ENCODE results near the gene FOXI1.

DNA sequence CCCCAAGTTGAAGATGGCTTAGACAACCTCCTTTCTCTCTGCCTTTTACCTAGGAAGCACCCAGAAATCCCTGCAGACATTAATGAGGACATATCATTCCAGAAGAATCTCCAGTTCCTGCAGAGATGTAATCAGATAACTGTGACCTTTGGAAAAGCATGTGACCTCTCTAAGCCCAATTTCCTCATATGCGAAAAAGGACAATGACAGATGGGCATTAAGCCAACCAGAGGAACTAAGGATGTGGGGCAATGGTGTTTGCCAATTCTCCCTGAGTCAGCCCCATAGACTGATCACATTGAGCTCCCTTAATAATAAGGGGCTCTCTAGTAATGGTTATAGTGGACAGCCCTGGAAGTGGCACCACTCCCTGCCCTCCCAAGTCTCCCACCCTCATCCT, 10.1 kb upstream of the FOXI1 start:
- TF ChIP-seq POLR2AphosphoS5 (IDR thresholded peaks at IDR 0.05; ENCODE audit: low read depth, low read length) (no peak), SIN3A (IDR thresholded peaks at IDR 0.05; ENCODE audit: borderline replicate concordance, insufficient read depth, low read depth, low read length) (no peak)
- TF ChIP-seq, protein P1, sequence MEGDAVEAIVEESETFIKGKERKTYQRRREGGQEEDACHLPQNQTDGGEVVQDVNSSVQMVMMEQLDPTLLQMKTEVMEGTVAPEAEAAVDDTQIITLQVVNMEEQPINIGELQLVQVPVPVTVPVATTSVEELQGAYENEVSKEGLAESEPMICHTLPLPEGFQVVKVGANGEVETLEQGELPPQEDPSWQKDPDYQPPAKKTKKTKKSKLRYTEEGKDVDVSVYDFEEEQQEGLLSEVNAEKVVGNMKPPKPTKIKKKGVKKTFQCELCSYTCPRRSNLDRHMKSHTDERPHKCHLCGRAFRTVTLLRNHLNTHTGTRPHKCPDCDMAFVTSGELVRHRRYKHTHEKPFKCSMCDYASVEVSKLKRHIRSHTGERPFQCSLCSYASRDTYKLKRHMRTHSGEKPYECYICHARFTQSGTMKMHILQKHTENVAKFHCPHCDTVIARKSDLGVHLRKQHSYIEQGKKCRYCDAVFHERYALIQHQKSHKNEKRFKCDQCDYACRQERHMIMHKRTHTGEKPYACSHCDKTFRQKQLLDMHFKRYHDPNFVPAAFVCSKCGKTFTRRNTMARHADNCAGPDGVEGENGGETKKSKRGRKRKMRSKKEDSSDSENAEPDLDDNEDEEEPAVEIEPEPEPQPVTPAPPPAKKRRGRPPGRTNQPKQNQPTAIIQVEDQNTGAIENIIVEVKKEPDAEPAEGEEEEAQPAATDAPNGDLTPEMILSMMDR (IDR thresholded peaks at IDR 0.05): no peak
- TF ChIP-seq, protein P2, sequence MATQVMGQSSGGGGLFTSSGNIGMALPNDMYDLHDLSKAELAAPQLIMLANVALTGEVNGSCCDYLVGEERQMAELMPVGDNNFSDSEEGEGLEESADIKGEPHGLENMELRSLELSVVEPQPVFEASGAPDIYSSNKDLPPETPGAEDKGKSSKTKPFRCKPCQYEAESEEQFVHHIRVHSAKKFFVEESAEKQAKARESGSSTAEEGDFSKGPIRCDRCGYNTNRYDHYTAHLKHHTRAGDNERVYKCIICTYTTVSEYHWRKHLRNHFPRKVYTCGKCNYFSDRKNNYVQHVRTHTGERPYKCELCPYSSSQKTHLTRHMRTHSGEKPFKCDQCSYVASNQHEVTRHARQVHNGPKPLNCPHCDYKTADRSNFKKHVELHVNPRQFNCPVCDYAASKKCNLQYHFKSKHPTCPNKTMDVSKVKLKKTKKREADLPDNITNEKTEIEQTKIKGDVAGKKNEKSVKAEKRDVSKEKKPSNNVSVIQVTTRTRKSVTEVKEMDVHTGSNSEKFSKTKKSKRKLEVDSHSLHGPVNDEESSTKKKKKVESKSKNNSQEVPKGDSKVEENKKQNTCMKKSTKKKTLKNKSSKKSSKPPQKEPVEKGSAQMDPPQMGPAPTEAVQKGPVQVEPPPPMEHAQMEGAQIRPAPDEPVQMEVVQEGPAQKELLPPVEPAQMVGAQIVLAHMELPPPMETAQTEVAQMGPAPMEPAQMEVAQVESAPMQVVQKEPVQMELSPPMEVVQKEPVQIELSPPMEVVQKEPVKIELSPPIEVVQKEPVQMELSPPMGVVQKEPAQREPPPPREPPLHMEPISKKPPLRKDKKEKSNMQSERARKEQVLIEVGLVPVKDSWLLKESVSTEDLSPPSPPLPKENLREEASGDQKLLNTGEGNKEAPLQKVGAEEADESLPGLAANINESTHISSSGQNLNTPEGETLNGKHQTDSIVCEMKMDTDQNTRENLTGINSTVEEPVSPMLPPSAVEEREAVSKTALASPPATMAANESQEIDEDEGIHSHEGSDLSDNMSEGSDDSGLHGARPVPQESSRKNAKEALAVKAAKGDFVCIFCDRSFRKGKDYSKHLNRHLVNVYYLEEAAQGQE (IDR thresholded peaks at IDR 0.05; ENCODE audit: insufficient read depth in 1 of 2, low read depth in 2 of 2, low read length in 1 of 2): no peak

All from Panc1 (cell line).